NCI-H128 (cell line): ENCODE results near the gene PLCH2.

Experiments used
- DNase-seq: peaks from one replicate; lab custom pipeline; 2025; ENCODE audit not compliant: unreplicated experiment; lab: John Stamatoyannopoulos, UW

PLCH2 gene

GRCh38 chr1:2475571-2475970, 518 bp upstream of the PLCH2 start:
- DNase-seq, result no peak

DNA sequence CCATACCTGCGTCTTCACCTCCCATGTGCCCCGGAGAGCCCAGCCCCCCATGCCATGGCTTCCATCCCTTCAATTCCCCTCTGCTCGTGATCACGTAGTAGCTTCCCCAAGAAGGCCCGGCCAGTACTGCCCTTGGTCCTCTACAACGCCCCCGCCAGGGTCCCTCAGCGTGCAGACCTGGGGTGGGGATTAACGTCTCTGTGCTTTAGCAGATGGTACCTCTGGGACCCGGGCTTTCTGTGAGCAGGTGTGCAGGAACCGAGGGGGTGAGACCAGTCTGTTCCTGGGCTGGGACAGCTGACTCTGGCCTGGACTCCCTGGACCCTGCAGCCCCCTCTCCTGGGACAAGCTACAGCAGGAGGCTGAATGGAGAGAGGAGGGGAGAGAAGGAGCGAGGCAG, 1.2 kb downstream of the PLCH2 start:
- DNase-seq, result no peak

DNA sequence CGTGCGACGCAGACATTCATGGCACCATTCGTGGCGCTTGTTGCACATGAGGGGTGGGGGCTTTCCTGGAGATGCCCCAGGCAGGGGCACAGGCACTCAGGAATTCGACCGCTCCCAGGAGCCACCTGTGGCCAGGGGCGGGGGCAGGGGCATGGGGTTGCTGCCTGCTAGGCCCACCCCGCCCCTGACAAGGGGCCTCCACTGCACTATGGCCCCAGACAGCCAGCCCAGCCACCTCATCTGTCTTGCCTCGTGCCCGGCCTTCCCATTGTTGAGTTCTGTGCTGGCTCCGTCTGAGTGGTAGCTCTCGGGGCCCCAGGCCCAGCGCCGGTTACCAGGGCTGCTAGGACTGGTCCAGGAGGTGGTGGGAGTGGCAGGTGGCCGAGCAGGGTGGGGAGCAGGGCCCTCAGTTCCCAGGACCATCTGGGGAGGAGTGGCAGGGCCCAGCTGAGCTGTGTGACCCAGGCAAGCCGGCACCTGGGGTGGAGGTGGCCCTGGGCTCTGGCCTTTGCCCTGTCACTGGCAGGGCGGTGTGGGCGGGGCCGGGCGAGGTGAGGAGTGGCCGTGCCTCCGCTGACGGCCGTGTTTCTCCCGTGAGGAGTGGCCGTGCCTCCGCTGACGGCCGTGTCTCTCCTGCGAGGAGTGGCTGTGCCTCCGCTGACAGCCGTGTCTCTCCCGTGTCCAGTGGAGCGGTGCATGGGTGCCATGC, 1.9 kb downstream of the PLCH2 start:
- no peak for DNase-seq

- DNase-seq, result no peak
Observed at GRCh38 chr1:2479186-2479585, 3.1 kb downstream of the PLCH2 start.

DNA sequence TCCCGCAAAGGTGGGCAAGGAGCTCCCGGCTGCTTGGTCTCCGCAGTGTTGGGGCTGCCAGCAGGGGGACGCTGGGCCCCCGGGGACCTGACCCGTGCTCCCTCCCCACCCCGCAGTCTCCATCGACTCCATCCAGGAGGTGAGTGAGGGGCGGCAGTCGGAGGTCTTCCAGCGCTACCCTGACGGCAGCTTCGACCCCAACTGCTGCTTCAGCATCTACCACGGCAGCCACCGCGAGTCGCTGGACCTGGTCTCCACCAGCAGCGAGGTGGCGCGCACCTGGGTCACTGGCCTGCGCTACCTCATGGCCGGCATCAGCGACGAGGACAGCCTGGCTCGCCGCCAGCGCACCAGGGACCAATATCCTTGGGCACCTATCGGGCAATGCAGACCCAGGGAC, 3.5 kb downstream of the PLCH2 start:
- DNase-seq, result no peak

DNA sequence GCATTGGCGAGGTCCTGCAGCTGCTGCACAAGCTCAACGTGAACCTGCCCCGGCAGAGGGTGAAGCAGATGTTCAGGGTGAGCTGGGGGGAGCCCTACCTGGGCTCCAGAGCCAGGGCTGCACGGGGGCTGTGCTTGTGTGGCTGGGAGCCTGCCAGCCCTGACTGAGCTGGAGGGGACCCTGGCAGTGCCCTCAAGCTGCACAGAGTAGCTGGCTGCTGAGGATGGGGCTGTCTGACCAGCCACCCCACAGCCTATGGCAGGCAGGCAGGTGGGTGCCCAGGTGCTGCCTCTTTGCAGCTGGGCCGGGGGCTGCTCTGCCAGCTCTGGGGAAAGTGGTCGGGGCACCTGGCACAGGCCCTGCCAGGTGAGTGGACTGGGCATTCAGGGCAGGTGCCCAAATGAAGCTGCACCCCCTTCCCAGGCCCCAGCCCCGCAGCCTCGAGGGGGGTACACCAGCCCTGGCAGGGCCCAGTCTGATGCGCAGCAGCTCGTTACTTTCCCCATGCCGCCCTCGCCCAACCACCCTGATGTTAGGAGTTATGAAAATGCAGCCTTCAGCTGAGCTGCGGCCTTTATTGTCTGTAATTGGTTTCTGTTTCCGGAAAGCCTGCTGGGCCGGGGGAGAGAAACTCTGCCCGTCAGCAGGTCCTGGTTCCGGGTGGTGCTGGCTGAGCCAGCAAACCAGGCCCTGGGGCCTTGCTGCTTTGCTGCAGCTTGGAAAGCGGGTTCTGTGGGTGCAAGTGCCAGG, 4.3 kb downstream of the PLCH2 start:
- no peak for DNase-seq

GRCh38 chr1:2480986-2481364, 4.9 kb downstream of the PLCH2 start:
- no peak for DNase-seq

DNA sequence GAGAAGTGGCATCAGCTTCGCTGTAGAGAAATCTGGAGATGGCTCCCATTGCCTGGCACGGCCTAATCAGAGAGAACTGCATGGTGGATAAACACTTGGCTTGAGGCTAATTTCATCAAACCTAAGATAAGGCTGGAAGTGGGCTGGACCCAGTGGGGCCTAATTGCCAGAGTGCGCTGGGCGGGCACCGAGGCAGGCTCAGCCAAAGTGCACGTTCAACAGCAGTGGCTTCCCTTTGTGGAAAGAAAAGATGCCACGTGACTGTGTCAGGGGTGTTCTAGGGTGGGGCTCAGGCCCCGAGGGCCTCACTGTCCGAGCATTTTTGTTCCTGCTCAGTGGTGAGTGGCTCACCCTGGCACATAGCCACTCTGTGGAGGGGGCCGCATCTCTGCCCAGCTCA, 5.8 kb downstream of the PLCH2 start:
- DNase-seq, result no peak

DNA sequence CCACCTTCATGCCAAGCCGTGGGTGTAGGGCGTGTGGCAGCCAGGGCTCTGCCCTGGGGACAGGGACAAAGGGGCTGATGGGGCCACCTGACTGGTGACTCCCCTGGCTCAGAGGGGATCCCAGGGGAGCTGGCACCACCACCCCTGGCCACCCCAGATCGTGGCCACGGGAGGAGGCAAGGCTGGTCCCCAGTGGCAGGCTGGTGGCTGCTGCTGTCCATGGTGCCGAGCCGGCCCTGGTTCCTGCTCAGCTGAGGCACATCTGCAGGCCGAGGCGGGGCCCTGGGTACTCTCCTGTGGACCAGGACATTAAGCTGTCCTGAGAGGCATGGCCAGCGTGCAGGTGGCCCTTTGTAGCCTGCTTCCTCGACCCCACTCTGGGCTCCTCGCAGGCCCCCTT, 6.5 kb downstream of the PLCH2 start:
- DNase-seq, result no peak

- no peak for DNase-seq
Observed at GRCh38 chr1:2483026-2483425, 6.9 kb downstream of the PLCH2 start.

DNA sequence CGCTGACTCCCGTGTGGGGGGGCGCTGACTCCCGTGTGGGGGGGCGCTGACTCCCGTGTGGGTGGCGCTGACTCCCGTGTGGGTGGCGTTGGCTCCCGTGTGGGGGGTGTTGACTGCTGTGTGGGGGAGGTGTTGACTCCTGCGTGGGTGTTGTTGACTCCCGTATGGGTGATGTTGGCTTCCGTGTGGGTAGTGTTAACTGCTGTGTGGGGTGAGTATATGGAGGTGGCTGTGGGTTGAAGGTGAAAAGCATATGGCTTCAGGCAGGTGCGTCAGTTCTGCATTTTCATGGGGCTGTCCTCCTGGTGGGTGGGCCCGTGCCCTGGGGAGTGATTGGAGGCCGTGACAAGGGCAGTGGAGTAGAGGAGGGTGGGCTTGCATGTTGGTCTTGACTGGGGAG, 7.9 kb downstream of the PLCH2 start:
- DNase-seq, result no peak

GRCh38 chr1:2486041-2486440, 10.0 kb downstream of the PLCH2 start:
- no peak for DNase-seq

DNA sequence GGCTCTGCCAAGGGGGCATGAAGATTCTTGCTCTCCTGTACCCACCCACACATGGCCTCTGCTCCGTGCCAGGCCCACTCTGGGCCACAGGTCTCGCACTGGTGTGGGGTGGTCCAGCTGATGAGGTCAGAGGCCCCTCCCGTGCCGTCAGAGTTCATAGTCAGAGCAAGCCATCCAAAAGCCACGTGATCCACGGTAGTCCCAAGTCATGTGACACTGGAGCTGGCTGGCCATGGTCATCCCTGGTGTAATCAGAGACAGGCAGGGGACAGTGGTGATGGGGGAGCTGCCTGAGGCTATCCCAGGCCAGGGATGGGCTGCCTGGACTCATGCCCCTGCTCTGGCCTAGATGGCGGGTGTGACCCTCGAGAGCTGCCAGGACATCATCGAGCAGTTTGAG, 10.5 kb downstream of the PLCH2 start:
- DNase-seq, result no peak

DNA sequence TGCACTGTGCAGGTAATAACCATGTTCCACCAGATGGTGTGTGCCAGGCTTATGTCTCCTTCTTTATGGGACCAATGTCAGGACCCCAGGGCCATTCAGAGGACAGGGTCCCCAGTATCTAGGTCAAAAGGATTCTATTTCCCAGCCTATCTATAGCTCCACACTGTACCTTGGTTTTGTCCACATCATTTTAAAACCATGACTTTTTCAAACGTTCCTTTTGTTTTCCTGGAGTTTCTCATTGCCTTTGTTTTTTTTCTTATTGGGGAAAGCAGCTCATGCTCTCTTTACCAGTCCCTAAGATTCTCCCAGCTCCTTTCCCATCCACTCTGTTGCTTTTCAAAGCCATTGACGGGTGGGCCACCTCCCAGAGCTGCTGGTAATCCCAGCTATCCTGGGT, 12.6 kb downstream of the PLCH2 start:
- DNase-seq, result no peak

DNA sequence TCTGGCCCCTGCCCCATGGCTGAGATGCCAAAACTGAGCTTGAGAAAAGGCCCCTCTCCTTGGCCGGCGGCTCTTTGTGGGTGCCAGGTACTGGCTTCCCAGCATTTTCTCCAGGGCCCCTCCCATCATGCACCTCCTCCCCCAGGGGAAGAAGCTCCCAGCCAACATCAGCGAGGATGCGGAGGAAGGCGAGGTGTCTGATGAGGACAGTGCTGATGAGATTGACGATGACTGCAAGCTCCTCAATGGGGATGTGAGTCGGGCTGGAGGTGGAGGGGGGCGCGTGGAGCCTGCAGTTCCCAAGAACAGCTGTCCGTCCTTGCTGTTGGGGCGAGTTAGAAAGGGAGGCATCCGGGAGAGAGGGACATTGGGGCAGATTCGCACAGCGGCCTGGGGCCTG, 13.5 kb downstream of the PLCH2 start:
- no peak for DNase-seq

DNA sequence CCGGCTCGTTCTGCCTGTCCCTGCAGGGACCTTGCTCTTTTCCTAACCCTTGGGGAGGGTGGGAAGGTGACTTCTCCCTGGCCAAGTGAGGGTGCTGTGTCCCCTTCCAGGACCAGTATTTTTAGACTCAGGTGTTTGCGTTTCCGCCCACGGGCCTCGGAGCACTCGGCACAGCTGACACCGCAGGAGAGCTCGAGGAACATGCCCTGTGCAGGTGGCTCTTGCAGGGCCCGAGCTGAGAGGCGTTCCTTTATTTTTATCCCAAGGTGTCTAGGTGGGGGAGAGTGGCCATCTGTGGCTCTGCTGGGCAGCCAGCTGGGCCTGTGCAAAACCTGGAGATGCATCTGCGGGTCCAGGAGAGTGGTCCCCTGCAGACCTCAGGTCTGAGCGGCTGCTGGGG, 16.0 kb downstream of the PLCH2 start:
- DNase-seq, result no peak

DNA sequence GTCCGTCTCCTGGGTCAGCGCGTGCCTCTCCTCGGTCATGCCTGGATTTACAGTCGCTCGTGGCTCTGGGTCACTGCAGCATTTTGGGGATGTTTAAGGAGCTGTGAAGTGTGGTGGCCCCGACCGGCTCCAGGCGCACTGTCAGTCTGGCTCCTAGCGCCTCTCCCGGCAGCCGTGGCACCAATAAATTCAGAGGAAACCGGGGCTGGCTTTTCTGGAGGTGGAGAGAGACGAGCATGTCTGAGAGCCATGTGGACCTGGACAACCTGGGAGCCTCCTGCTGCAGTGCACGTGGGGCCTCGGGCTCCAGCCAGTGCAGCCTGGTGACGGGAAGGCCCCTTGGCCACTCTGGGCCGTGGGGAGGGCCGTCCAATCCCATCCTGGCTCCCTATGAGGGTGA, 17.1 kb downstream of the PLCH2 start:
- no peak for DNase-seq

GRCh38 chr1:2493691-2494322, 17.7 kb downstream of the PLCH2 start:
- DNase-seq, result no peak

- DNase-seq, result no peak
Observed at GRCh38 chr1:2494323-2494693, 18.2 kb downstream of the PLCH2 start.

DNA sequence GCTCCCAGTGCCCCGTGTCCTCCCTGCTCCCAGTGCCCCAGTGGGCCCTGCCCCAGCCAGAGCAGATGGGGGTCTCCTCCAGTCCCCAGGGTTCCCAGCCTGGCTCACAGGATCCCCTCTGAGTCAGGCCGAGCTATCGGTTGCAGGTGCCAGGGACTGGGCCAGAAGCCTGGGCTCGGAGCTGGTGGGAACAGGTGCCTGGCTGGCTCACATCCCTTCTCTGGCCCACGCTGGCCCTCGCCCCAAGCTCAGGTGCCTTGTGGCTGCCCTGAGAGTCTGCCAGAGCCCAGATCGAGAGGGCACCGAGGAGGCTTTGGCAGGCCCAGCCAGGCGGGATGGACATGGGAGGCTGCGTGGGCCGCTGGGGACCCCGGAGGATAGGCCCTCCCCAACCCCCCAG, 18.9 kb downstream of the PLCH2 start:
- no peak for DNase-seq

DNA sequence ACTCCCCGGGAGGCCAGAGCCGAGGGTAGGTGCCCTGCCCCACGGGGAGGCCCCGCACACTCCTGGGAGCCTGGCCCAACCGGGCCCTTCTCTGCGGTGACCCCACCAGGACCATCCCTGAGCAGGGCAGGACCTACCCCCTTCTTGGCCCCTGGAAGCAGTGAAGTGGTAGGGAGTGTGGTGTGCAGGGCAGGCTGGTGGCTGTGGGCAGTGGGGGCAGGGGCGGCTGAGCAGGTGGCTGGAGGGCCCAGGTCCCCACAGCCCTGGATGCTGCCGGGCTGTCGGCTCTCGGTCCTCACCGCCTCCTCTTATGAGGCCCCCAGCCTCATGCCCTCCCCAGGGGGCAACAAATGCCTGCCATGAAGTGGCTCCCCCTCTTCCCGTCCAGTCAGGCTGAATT, 19.5 kb downstream of the PLCH2 start:
- DNase-seq, result no peak

GRCh38 chr1:2496087-2496622, 20.1 kb downstream of the PLCH2 start:
- DNase-seq, result no peak
